HUES64 (cell line): ENCODE results near the gene OR9A2.
"Not testable (repeated sequence)": the region's sequence is repeated elsewhere in the genome, so short reads cannot be mapped to it uniquely, and the experiment has no call there.

Experiments used
- H3K27ac ChIP-seq: 2 replicates; pipeline ENCODE4 v1.7.0; 2013; ENCODE audit warnings: low read depth, low read length, inconsistent platforms
- H3K27me3 ChIP-seq: 2 replicates; pipeline ENCODE4 v1.6.1; 2013; ENCODE audit warnings: mild to moderate bottlenecking, low read length; ENCODE audit not compliant: insufficient read depth
- H3K36me3 ChIP-seq: 2 replicates; pipeline ENCODE4 v1.6.1; 2013; ENCODE audit warnings: mild to moderate bottlenecking, low read length; ENCODE audit not compliant: insufficient read depth
- H3K4me1 ChIP-seq: 2 replicates; pipeline ENCODE4 v1.6.1; 2013; ENCODE audit warnings: mild to moderate bottlenecking, low read length, moderate library complexity; ENCODE audit not compliant: insufficient read depth
- H3K4me3 ChIP-seq: 2 replicates; pipeline ENCODE4 v1.5.1; 2013; ENCODE audit warnings: mild to moderate bottlenecking, low read length, moderate library complexity
- H3K9ac ChIP-seq: 2 replicates; pipeline ENCODE4 v1.6.1; 2013; ENCODE audit warnings: mild to moderate bottlenecking, low read depth, low read length
- H3K9me3 ChIP-seq: 2 replicates; pipeline ENCODE4 v1.6.1; 2013; ENCODE audit warnings: low read depth, low read length; ENCODE audit not compliant: insufficient read depth
- WGBS: fragments of 150-250, 120-280 bp; methylation state at CpG from one replicate; pipeline ENCODE4 v1.1.7; 2013; ENCODE audit warnings: missing lambda C conversion rate; 5-methylcytosine and 5-hydroxymethylcytosine counted together

The OR9A2 gene

DNA sequence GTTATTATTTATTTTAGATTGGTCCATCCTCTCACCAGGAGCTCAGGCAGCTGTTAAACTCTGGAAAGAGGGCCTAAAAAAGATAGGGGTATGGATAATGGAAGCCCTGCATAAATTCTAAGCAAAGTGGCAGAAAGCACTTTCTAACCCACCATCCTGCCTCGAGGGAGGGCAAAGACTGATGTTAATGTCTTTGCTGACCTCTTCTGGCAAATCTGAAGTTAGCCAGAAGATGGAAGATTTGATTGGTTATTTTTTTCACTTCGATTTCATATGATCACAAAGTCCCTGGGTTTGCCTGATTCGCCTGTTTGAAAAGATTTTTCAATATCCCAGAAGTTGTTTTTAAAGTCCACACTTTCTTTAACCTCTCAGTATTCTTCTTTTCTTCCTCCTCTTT is 24.8 kb downstream of the OR9A2 start:
- 52% methylated on average over 3 of the region's 3 CpGs for whole genome bisulfite sequencing
- H3K9me3 ChIP-seq: 0 out of 2 replicates have a peak, but pooled peaks cover 2% of the 10 kb centered on the region
- no peaks in the 10 kb centered on the region for H3K27me3 ChIP-seq
- H3K27ac ChIP-seq: no peak overlapping the region
- H3K4me1 ChIP-seq: no peaks in the 10 kb centered on the region
- no peaks in the 10 kb centered on the region for H3K36me3 ChIP-seq
- H3K4me3 ChIP-seq: no peak overlapping the region
- no peak overlapping the region for H3K9ac ChIP-seq

DNA sequence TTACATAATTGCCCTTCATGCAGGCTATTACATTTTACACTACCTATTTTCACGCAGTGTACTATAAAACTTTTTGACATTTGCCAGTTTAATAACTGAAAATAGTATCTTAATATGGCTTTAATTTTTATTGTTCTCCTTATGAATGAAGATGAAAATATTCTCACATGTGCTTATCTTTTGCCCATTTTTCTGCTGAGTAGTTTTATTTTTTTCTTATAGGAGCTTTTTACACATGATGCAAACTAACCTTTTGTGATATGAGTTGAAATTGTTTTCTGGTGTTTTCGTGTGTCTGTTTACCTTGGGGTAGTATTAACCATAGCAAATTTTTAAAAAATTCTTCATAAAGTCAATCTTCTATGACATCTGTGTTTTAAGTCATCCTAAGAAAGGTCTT is 26.3 kb downstream of the OR9A2 start:
- H3K27ac ChIP-seq: no peak overlapping the region
- no peak overlapping the region for H3K9ac ChIP-seq
- no peak overlapping the region for H3K4me3 ChIP-seq
- 80% methylated on average over 1 of the region's 2 CpGs for WGBS
- H3K9me3 ChIP-seq: 0 out of 2 replicates have a peak, but pooled peaks cover 2% of the 10 kb centered on the region
- H3K36me3 ChIP-seq: no peaks in the 10 kb centered on the region
- no peaks in the 10 kb centered on the region for H3K27me3 ChIP-seq
- H3K4me1 ChIP-seq: no peaks in the 10 kb centered on the region

DNA sequence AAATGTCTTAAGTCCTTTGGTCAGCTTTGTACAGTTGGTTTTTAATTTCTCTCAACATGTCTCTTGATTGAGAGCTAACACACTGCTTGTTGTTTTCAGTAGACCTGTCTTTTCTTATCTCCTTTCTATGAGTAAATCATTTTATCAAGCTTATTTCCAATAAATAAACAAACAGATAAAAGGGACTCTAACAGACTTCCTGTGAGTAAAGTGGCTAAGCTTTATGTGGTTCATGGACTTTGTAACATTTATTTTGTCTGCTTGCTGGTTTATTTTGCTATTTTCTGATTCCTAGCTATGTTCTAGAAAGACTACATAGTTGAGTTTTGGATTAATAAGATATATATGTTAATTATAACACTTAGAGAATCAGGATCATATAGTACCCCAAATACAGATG is 27.1 kb downstream of the OR9A2 start:
- Histone ChIP-seq H3K9ac (no peak overlapping the region), H3K36me3 (no peaks in the 10 kb centered on the region), H3K27me3 (no peaks in the 10 kb centered on the region), H3K4me1 (no peaks in the 10 kb centered on the region), H3K27ac (no peak overlapping the region), H3K4me3 (no peak overlapping the region), H3K9me3 (0 out of 2 replicates have a peak, but pooled peaks cover 2% of the 10 kb centered on the region)

DNA sequence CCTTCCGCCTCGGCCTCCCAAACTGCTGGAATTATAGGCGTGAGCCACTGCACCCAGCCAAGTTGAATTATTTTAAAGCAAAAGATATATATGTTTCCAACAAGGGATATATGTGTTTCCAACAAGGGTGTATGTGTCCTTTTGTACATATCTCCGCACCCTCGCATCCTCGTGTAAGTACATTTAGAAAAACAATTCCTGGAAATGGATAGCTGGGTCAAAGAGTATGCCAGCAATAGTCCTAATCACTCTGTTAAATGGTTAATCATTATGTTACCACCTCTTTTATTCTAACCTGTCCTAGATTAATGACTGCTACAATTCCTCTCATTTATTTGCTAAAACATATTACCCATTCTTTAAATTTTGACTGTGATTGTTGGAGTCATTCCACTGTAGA is 28.0 kb downstream of the OR9A2 start:
- Histone ChIP-seq H3K36me3 (no peaks in the 10 kb centered on the region), H3K27me3 (no peaks in the 10 kb centered on the region), H3K27ac (no peak overlapping the region), H3K9me3 (0 out of 2 replicates have a peak, but pooled peaks cover 2% of the 10 kb centered on the region), H3K4me3 (no peak overlapping the region), H3K4me1 (no peaks in the 10 kb centered on the region), H3K9ac (no peak overlapping the region)
- 95% methylated on average over 6 of the region's 6 CpGs for WGBS

DNA sequence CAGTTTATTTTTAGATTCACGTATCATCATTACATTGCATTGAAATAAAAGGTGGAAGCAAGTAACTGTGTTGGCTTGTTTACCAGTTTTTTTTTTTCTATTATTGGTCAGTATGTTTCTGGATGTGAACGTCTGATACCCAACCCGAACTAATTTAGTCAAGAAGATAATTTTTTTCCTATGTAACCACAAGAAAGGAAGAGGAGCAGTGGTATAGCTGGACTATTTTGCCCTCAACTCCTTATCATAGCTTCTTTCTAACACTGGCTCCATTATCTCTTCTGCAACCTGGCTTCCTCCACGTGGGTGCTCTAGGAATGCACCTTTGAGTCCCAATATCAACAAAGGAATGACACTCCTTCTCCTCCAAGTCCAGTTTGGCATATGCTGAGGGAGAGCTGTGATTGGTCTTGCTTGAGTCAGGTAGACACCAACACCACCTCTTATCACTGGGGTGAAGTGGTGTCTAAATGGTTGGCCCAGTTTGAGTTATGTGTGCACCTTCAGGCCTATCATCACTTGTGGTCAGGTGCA is 29.4 kb downstream of the OR9A2 start:
- H3K4me1 ChIP-seq: no peaks in the 10 kb centered on the region
- no peak overlapping the region for H3K4me3 ChIP-seq
- H3K9ac ChIP-seq: no peak overlapping the region
- H3K36me3 ChIP-seq: no peaks in the 10 kb centered on the region
- 0 out of 2 replicates have a peak, but pooled peaks cover 2% of the 10 kb centered on the region for H3K9me3 ChIP-seq
- WGBS: 87% methylated on average over 3 of the region's 4 CpGs
- H3K27me3 ChIP-seq: no peaks in the 10 kb centered on the region
- no peak overlapping the region for H3K27ac ChIP-seq

DNA sequence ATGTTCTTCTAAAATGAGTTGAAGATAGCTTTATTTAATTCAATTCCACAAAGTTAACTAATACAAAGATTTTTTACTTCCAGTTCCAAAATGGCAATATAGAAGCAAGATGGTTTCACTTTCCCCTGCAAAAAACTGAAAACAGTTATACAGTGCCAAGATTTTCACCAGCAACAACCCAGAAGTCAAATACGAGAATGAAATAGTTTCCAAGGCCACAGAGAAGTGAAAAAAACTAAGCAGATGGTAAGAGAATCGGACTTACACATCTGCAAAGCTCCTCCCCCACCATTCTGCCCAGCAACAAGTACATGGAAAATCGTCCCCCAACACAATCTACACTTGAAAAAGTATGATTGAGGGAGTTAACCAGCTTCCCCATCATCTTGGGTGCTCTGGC is 34.5 kb downstream of the OR9A2 start:
- H3K27ac ChIP-seq: no peak overlapping the region
- no peaks in the 10 kb centered on the region for H3K27me3 ChIP-seq
- H3K4me3 ChIP-seq: no peak overlapping the region
- no peaks in the 10 kb centered on the region for H3K9me3 ChIP-seq
- no peaks in the 10 kb centered on the region for H3K4me1 ChIP-seq
- H3K36me3 ChIP-seq: no peaks in the 10 kb centered on the region
- WGBS: 87% methylated on average over 2 of the region's 3 CpGs
- H3K9ac ChIP-seq: no peak overlapping the region

DNA sequence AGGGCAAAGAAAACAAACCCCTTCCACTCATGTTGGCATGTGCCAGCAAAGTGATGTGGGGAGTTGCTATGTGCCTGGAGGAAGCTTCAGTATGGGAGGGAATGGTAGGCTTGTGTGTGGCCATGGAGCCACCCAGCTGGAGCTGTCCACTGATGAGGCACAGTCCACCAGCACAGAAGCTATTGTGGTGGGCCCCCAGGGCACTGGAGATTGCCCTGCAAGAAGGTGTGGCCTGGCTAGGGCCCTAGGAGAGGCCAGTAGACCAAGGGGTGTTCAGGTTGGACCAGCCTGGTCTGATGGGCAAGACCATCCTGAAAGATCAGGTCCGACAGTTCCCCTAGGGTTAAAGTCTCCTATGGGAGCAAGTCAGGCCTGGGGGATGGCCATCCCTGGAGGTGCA is 42.6 kb downstream of the OR9A2 start:
- Histone ChIP-seq H3K4me1 (no peaks in the 10 kb centered on the region), H3K36me3 (no peaks in the 10 kb centered on the region), H3K9me3 (no peaks in the 10 kb centered on the region), H3K9ac (no peak overlapping the region), H3K27me3 (no peaks in the 10 kb centered on the region), H3K4me3 (no peak overlapping the region), H3K27ac (no peak overlapping the region)
- 89% methylated on average over 1 of the region's 1 CpG for WGBS

DNA sequence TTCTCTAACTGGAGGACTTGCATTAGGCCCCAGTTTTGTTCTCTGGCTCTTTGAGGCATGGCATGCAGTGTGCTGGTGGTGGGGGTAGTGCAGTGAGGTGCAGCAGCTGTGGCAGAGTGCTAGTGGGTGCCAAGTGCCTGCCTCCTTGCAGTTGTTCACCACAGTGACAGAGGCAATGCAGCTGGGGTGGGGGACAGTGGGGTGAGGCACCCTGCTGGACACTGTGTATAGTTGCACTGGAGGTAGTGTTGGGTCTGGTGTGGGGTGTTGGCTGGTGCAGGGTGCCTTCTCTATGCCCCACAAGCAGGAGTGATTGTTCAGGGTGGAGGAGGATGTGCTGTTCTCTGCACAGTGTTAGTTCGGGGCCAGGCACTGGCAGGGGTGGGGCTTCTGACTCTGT is 43.1 kb downstream of the OR9A2 start:
- WGBS: 87% methylated on average over 1 of the region's 1 CpG
- Histone ChIP-seq H3K9ac (no peak overlapping the region), H3K36me3 (no peaks in the 10 kb centered on the region), H3K27me3 (no peaks in the 10 kb centered on the region), H3K9me3 (no peaks in the 10 kb centered on the region), H3K4me3 (no peak overlapping the region), H3K27ac (no peak overlapping the region), H3K4me1 (no peaks in the 10 kb centered on the region)

DNA sequence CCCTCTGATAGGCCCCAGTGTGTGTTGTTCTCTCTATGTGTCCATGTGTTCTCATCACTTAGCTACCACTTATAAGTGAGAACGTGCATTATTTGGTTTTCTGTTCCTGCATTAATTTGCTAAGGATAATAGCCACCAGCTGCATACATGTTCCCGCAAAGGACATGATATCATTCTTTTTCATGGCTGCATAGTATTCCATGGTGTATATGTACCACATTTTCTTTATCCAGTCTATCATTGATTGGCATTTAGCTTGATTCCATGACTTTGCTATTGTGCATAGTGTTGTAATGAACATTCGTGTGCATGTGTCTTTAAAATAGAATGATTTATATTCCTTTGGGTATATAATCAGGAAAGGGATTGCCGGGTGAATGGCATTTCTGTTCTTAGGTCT is 48.5 kb downstream of the OR9A2 start:
- WGBS: 93% methylated on average over 4 of the region's 4 CpGs

More for the DNA sequence above, 48.5 kb downstream of the OR9A2 start:
- not testable (repeated sequence) for H3K4me3 ChIP-seq, H3K36me3 ChIP-seq, H3K4me1 ChIP-seq, H3K9me3 ChIP-seq, H3K27ac ChIP-seq, H3K9ac ChIP-seq, H3K27me3 ChIP-seq
